Suppressor macrophage treated with lipopolysaccharide for 4 hours (primary cell): Measurements from ENCODE around the gene FLT3.
"Not testable (repeated sequence)": the region's sequence is repeated elsewhere in the genome, so short reads cannot be mapped to it uniquely, and the experiment has no call there.

Experiments used
- DNase-seq: peaks from one replicate; pipeline ENCODE4 v3.0.0-alpha.2; 2020

The FLT3 gene

DNA sequence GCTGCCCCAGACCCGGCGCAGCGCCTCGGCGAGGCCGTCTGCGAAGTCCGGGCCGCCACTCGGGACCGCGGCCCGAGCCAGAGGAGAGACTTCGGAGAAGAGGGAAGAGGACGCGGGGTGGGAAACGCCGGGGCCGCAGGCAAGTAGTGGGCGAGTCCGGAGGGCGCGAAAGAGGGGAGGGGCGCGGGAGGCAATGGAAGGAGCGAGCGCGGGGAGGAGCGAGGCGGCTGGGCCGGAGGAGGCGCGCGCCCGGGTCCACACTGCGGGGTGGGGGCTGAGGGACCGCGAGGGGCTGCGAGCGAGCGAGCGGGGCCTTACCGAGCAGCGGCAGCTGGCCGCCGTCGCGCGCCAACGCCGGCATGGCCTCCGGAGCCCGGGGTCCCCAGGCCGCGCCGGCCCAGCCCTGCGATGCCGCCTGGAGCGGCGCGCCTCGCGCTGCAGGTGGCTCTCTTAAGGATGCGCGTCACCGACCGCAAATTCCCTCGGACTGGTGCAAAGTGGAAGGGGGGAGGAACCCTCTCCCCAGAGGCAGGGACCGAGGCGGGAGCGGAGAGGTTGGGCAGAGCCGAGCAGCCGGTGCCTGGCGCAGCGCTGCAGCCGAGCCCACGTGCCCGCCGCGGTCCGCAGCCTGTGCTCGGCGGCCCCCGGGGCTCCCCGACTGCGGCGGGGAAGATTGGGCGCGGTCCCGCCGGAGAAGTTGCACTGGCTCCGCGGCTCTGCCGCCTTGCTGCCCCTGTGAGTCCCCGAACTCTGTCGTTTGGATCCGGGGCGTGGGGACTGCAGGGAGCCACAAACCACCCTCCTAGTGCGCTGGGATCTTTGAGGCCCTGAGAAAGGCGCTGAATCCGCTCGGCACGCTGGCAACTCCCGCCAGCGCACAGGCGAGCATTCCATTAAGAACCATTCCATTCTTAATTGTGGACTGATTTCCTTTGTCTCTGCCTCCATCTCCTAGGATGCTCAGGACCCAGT lies at the start of gene FLT3:
FLT3 (minus strand) TSS at position 427 of the 972 bp plus-strand sequence; CDS start at position 361, 66 bp downstream.
- DNase-seq = peak; percentile 36

DNA sequence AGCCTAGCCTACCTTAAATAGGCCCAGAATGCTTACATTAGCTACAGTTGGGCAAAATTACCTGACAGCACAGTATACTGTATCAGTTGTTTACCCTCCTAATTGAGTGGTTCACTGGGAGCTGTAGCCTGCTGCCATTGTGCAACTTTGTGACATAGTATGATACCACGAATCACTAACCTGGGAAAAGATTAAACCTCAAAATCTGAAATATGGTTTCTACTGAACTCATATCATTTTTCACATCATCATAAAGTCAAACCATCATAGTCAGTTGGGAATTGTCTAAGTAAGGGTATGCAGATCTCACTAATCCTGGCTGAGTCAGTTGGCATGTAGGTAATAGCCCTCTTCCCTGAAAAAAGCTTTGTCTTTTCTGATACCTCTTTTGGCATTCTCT lies 47.1 kb upstream of the FLT3 start:
- DNase-seq = no peak

DNA sequence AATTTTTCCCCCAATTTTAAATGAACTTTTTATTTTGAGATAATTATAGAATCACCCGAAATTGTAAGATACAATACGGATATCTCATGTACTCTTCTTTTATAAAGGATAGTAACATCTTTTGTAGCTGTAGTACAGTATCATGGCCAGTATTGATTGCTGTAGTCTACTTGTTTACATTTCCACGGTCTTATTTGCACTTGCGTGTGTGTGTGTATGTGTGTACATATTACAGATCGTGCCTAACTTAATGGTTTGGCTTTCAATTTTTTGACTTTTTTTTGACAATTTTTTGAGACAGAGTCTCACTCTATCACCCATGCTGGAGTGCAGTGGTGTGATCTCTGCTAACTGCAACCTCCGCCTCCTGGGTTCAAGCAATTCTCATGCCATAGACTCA lies 44.7 kb upstream of the FLT3 start:
- no peak for DNase-seq

DNA sequence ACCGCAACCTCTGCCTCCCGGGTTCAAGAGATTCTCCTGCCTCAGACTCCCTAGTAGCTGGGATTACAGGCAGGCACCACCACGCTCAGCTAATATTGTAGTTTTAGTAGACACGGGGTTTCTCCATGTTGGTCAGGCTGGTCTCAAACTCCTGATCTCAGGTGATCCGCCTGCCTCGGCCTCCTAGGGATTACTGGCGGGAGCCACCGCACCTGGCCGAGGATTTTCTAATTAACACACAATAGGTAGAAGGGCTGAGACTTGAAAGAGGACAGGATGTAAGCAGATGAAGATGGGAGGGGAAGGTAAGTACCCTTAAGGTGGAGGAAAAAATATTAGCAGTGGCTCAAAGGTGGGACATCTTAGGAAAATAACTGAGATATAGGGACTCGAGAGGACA lies 41.2 kb upstream of the FLT3 start:
- DNase-seq = not testable (repeated sequence)

DNA sequence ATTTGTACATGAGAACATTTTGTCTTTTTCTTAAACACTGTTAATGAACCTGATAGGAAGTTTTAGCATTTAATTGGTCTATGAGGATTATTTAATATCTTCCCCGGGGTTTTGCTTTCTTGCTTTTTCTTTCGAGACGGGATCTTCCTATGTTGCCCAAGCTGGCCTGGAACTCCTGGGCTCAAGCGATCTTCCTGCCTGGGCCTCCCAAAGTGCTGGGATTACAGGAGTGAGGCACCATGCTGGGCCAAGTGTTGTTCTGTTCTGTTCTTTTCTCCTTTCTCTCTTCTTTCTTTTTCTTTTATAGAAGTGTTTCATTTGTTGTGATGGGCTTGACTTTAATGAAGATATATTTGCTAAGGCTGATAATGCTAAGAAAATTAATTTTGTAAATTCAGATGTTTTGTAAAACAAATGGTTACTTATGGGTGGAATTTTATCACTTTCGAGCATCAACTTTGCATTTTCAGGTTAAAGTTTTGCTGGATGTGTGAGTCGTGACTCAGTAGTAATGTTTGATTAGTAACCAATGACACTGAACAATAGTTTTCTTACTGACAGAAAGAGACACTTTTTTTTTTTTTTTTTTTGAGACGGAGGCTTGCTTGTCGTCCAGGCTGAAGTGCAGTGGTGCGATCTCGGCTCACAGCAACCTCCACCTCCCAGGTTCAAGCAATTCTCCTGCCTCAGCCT lies 40.2 kb upstream of the FLT3 start:
- peak; percentile 40 for DNase-seq

DNA sequence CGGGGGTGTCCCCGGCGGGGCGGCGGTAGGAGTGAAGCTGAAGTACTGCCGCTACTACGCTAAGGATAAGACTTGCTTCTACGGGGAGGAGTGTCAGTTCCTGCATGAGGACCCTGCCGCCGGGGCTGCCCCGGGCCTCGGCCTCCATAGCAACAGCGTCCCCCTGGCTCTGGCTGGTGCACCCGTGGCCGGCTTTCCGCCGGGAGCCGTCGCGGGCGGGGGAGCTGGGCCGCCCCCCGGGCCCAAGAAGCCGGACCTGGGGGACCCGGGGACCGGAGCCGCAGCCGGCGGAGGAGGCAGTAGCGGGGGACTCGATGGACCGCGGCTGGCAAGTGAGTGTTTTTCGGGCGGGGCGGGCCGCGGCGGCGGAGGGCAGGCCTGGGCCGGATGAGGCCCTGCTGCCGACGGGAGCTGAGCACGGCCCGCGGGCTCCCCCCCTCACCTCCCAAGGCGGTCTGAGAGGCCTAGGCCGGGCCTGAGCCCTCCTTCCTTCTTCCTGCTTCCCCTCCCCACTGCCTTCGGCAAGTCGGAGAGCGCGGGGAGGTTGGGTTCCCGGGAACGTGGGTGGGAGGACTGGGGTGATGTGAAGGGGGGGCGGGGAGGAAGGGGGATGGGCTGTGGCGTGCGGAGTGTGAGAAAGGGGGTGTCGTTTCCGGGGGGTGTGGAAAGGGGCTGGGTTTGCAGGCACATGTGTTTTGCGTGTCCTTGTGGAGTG lies 38.5 kb upstream of the FLT3 start:
- DNase-seq = peak; percentile 89

DNA sequence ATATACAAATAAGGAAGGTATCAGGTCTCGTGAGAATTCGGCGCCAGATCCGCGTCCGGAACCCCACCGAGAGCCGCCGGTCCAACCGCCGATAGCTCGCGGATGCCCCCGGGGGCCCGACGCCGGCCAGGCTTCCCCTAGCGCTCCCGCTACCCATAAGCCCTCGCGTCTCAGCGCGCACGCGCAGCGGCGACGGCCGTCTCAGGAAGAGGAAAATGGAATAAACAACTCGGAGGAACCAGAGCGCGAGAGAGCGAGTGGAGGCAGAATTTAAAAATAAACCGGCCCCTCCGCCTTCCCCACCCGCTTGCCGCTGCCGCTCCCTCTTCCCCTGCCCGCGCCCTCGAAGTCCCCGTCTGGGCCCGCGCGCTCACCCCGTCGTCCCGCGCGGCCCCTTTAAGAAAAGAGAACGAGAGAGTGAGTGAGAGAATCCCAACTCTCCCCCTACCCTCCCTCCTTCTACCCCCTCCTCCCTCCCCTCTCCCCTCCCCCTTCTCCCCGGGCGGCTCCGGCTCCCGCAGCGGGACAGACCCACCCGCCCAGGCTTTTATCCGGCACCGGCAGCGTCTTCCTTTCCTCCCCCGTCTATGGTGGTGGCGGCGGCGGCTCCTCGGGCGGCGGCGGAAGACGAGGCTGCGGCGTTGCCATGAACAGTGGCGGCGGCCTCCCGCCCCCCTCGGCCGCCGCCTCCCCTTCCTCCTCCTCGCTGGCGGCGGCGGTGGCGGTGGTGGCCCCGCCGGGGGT lies 37.8 kb upstream of the FLT3 start, which contains the start of gene PAN3:
PAN3 (plus strand) TSS at position 534 of the 744 bp plus-strand sequence; CDS start at position 647, 113 bp downstream.
- DNase-seq = peak; percentile 96

DNA sequence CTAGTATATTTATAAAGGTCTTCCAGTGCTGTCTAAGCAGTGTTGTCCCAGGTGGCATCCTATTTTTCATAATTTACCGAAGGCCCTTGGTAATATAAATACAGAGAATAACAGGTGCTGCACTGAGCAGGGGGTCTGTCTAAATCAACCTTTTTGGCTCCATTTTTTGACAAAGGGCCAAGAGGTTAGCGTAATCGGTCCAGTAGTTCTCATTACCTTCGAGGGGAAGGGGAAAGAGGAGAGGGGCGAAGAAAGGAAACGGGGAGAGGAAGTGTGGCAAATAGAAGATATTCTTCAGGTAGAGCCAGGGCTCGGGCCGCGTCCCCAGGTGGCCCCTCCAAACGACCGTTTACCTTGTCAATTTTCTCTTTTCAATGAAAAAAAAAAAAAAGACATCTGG lies 37.2 kb upstream of the FLT3 start:
- no peak for DNase-seq

DNA sequence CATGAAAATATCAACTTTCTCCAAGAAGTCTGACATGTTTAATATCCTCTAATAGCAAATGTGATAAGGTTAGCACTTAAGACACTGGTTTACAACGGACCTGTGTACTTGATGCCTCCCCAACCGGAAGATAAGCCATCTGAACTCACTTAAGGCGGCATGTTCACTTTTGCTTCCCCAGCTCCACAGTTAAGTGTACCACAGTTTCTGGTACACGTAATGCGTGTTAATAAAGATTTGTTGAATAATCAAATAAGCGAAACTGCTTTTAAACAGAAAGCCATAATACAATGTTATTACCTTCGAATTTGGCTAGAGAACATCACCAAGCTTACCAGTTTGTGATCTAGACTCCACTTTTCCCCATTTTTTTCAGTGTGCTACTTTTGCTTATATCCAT lies 36.5 kb upstream of the FLT3 start:
- peak; percentile 39 for DNase-seq

DNA sequence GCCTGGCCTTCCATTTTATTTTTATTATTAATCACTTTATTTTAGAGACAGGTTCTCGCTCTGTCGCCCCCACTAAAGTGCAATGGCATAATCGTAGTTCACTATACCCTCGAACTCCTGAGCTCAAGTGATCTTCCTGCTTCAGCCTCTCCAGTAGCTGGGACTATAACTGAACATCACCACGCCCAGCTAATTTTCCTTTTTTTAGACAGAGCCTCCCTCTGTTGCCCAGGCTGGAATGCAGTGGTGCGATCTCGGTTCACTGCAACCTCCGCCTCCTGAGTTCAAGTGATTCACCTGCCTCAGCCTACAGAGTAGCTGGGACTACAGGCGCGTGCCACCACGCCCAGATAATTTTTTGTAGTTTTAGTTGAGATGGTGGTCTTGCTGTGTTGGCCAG lies 31.3 kb upstream of the FLT3 start:
- no peak for DNase-seq

DNA sequence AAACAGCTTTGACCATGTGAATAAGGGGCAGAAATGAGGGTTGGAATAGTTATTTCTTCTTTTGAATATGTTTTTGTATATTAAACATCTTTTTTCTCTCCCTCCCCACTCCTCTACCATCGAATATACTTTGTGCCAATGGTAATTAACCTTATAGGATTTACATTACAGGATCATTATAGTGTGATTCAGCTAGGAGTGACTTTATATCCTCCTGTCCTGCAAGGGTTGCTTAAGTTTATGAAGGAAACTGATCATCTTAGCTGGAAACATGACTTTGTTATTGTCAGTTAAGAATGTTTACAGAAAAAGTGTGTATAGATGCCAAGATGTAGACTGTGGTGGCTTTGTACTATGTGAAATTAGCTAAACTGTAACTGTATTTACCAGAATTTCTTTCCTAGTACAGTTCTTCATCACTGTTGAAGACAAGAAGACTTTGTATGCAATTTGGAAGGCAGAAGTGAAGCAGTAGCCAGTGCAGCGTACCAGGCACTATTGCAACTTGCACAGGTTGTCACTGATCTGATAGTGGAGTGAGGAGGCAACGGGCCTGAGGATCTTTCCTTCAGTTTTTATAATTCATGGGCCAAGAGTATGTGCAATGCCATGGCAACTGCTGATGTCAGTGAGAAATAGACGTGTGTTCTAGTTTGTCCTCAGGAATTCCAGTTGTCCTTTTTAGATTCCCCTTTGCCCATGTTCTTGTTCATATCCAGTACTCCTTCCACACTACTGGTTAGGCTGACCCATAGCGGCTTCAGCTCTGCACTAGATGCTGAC lies 29.7 kb upstream of the FLT3 start:
- DNase-seq = no peak

DNA sequence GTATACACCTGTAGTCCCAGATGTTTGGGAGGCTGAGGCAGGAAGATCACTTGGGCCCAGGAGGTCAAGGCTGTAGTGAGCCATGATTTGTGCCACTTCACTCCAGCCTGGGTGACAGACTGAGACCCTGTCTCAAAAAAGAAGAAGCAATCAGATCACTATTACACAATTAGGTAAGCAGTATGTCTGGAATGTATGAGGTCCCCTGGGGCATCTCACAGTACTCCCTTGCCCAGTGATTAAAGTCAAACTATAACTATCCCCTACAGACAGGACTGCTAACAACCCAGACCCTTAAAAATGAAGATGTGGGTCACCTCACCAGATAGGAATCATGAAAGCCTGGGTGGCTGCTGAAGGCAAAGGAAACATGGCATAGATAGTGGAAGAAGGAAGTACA lies 28.6 kb upstream of the FLT3 start:
- no peak for DNase-seq

DNA sequence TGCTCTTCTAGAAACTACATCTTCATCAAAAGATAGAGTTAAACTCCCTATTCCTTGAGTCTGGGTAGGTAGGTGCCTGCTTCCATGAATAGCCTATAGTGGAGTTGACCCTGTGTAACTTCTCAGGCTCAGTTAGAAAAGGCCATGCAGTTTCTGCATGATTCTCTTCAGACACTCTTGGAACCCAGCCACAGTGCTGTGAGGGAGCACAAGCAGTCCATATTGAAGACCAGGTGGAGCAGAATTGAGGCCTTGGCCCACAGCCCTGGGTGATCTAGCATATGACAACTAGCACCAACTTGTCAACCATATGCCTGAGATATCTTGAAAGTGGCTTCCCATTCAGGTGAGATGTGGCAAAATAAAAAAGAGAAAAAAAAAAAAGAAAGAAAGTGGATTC lies 27.7 kb upstream of the FLT3 start:
- DNase-seq = no peak

DNA sequence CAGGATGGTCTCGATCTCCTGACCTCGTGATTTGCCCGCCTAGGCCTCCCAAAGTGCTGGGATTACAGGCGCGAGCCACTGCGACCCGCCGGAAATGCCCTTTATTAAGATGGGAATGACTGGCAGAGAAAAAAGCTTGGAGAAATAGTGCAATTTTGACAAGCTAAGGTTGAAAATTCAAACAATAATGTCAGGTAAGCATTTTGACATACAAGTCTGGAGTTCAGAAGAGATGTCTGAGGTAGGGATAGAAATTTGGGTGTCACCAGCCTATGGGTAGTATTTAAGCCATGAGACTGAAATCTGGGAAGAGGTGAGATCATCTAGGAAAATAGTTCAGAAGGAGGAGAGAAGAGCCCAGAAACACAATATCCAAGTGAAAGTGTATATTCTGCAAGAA lies 20.8 kb upstream of the FLT3 start:
- DNase-seq = no peak

DNA sequence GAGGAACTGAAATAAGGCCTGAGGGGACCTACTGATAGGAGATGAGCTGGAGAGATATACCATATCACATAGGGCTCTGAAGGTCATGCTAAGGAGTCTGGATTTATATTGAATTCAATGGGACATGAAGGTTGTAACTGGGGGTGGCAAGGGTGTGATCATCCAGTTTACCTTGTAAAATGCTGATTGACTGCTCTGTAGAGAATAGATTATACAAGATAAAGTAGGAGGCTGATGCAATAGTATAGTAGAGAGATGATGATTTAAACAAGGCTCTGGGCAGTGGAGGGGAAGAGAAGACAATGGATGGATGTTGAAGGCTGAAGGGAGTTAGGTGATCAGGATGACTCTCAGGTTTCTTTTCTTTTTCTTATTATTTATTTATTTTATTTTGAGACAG lies 19.9 kb upstream of the FLT3 start:
- DNase-seq = no peak

DNA sequence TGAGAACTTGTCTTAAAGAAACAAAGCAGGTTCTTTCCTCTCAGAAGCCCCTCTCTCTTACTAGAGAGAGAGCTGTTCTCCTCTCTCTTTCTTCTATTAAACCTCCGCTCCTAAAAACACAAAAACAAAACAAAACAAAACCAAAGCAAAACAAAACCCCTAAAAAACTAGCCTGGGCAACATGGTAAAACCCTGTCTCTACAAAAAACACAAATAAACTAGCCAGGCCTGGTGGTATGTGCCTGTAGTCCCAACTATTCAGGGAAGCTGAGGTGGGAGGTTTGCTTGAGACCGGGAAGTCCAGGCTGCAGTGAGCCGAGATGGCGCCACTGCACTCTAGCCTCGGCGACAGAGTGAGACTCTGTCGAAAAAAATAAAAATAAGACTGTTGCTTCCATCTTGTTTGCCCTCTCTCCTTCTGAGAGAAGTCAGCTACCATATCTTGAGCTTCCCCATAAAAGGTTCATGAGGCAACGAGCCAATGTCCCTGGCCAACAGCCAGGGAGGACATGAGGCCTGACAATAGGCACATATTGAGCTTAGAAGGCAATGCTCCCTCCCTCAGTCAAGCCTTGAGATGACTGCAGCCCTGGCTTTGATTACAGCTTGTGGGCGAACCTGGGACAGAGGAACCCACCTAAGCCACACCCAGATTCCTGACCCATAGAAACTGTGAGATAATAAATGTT lies 17.5 kb upstream of the FLT3 start:
- DNase-seq = no peak

DNA sequence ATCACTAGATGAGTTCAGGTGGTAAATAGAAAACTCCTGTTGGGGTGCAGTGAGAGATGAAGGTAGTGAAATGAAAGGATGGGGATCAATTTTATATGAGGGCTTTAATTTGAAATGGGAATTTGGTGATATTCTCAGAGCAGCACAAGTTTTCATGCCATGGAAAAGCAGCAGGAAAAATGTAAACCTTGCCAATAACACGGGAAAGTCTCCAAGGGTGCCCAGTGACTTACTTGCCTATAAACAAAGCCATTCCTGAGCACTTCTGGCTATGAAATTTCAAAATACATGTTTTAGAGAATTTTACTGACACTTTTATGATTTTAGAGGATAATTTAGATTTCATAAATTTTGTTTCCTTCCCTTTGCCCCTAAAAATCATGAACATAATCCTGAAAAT lies 16.4 kb upstream of the FLT3 start:
- DNase-seq = no peak

DNA sequence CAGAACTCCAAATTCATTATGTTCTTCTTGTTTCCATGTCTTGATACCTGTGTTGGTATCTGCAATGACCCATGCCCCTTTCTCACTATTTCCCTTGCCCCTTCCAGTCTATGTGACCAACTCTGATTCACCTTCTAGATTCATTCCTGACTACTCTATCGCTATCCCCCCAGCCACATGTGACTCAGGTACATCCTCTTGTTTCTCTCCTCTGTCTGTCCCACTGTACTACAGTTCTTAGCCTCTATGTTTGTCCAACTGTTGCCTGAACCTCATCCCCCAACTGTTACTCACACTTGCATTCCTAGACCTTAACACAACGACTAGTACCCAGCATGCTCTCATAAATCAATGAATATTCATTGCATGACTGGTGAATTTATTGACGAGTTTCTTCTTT lies 10.0 kb upstream of the FLT3 start:
- no peak for DNase-seq

DNA sequence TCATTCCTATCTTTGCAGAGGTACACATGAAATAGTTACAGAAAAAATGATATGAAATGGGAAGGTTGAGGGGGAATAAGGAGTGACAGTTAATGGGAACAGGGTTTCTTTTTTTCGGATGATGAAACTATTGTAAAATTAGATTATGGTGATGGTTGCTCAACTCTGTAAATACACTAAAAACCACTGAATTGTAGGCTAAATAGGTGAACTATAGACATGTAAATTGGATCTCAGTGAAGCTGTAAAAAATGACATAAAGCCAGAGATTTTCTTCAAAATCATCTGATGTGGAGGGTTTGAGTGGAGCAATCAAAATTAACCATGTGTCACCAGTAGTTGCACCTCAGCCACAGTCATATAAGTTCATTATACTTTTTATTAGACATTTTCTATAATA lies 6.6 kb upstream of the FLT3 start:
- DNase-seq = peak; percentile 12

DNA sequence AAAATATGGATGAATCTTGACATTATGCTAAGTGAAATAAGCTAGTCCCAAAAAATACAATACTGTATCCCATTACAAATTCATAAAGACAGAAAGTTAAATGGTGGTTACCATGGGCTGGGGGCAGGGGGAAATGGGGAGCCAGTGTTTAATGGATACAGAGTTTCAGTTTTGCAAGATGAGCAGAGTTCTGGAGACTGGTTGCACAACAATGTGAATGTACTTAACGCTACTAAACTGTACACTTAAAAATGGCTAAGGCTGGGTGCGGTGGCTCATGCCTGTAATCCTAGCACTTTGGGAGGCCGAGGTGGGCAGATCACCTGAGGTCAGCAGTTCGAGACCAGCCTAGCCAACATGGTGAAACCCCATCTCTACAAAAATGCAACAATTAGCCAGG lies 1.5 kb upstream of the FLT3 start:
- DNase-seq = peak; percentile 21
